Endometrial microvascular endothelial cells (primary cell): ENCODE data around the gene NSUN4. TPM values are rescaled to one million over a fixed set of nuclear protein-coding genes. Genes with fewer than 3 reads are reported as not detected.
"Not testable (repeated sequence)": the region's sequence is repeated elsewhere in the genome, so short reads cannot be mapped to it uniquely, and the experiment has no call there.

ENCODE experiments used
- in situ Hi-C: cut with HindIII; loops from 2 replicates; pipeline ENCODE4 v1.10.0; 2017; ENCODE audit warnings: low sequenced_read_pairs, low pct_unique_long_range_greater_than_20kb; ENCODE audit errors: inconsistent ontology term
- total RNA-seq: library from RNA; depleted of rRNA; stranded (reverse); fragments of >200 nt; gene quantifications from one replicate; pipeline ENCODE4 v1.2.3, GENCODE V29; 2015; ENCODE audit errors: inconsistent ontology term

Gene NSUN4
- 19.7 TPM for total RNA-seq

DNA sequence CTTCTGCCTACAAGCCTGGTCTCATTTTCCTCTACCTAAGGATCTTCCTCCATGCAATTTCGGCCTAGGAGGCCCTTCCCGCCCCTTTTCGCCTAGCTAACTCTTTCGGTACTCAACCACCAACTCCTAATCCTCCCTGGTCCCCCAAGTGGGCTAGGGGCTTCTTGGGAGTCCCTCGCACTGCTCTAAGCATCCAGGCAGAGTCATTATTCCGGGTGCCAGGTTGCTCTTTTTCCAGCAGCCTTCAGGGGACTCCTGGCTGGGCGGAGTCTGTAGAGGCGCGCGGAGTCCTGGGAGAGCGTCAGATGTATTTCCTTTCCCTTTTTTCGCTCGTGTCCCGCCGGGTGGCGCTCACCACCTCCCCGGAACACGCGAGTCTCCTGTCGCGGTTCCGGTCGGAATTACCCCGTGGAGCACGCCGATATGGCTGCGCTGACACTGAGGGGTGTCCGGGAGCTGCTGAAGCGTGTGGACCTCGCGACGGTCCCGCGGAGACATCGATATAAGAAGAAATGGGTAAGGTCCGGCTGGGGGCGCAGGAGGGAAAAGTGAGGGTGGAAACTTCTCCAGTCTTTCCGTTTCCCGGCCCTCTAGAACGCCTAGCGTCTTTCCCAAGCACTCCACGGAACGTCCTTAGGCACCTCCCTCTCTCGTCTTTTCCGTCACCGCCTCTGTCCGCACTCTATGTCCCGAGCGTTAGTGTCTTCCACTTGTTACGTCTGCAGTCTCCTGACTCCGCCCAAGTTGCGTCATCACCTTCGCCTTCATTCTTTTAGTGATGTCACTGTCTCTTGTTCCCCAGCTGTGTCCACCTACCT lies at the start of gene NSUN4:
TSS of gene NSUN4 (plus strand) at position 404 of the 818 bp plus-strand sequence. CDS start at position 424, 20 bp downstream.
- in situ Hi-C loops = no loop called here

DNA sequence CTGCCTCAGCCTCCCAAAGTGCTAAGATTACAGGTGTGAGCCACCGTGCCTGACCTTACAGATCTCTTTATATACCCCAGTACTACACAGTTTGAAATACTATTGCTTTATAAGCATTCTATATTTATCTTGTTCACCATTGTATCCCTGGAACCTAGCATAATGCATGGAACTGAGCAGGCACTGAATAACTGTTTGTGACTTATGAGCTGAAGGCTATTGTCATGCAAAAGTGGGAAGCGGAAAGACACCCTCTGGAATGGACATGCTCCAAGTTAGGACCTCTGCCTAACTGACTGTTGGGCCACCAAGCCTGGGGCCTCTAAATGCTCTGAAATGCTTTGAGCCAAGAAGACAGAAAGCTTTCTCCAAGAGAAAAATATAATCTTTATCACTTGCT lies 45.3 kb upstream of the NSUN4 start:
- in situ Hi-C loops = no loop called here

DNA sequence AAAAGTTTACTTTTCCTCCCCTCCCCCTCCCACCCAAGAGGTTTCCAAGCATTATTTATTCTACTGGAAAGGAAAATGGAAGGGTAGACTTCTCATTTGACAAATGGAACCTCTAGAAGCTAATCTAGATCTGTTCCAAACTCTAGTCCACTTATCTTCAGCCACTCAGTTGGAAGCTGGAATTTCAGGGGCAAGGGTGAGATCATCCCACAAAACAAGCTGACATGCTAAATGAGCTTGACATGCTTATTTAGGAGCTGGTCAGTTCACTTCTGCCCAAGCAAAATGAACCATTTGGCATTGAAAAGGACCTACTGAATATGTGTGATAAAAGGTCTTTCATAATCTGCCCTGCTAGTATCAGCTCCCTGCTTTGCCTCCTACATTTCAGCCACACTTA lies 42.2 kb upstream of the NSUN4 start:
- in situ Hi-C loops = no loop called here

DNA sequence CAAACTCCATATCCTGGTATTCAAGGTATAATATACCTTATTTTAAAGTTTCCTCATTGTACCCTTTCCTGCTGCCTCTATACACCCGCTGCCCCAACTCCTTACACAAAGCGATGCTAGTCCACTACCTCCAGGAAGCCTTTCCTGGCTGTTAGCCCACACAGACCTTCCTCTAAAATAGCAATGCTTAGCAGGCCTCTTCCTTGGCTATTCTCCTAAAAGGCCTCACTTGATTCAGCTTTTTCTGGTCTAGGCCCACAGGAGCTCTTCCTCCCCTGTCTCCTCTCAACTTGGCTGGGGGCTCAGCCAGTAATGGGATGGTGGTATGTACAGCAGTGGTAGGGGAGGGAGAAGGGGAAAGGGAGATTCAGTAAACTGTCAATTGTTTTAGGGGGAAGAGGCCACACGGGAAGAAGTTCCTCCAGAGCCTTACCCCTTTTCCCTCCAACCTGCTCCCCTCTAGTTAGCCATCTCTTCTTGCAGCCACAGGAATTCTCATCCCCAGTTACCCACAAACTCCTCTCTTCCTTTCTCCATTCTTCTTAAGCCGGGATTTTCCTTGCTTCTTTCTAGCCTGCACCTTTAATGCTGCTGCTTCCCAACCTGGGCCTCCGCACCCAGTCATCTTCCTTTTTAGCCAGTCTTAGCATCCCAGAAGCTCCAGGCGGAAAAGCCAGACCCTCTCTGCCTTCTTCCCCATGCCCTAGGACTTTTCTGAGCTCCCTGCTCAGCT lies 39.8 kb upstream of the NSUN4 start:
- in situ Hi-C loops = no loop called here

DNA sequence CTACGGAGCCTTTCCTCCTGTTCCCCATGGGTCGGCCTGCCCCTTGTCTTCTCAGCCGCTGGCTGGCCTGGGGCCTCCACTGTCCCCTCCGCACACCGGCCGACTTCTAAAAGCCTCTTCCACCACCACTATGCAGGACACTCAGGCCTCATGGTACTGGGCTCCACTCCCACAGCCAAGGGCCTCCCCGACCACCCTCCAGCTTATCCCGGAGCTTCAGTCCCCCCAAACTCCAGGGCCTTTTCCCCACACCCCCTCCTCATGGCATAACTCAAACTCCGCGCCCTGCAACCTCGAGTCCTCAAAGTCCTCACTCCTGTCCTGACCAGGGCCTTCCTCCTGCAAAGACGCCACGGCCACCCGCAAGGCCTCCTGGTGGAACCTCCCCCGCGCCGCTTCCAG lies 39.2 kb upstream of the NSUN4 start:
- in situ Hi-C loops = no loop called here

DNA sequence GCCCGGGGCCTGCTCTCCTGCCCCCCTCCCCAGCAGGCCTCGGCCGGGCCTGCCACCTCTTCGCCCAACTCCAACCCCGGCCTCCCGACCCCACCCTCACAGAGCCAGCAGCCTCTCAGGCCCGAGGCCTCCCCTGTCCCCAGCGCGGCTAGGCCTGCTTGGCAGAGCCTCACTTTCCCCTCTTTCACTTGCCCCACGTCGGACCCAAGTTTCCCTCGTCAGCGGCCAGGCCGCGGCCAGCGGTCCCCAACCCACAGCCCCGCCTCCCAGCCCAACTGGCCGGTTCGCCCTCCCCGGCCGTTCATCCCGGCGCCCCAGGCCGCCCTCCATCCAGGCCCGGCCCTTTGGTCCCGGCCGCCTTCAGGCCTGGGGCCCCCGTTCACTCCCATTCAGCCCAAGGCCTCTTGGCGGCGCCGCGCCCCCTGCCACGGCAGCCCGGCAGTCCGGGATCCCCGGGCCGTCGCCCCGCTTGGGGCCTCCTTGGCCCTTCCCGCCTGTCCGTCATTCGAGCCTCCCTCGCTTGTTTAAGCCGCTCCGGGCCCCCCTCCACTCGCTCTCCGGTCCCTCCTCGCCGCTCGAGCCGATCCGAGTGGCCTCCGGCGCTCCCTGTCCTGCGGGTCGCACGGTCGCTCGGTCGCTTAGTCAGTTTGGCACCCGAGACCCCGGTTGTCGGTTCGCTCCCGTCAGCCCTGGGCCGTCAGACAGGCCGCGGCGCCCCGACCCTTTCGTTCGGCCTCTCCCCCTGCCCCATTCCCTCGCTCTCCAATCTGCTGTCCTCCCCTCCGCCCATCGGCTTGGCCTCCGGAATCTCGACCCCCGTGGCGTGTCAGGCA lies 38.6 kb upstream of the NSUN4 start:
- in situ Hi-C loops = no loop called here

- in situ Hi-C loops = no loop called here
These were observed 38.0 kb upstream of the NSUN4 start for GRCh38 chr1:46302641-46303037.

GRCh38 chr1:46303038-46303871 lies 37.4 kb upstream of the NSUN4 start, which contains the start of the genes LRRC41 and UQCRH:
Gene LRRC41, minus strand, starts transcription at chr1:46303616. Its CDS starts 294 bp downstream, at chr1:46303322.
Gene UQCRH, plus strand, starts transcription at chr1:46303698. Its CDS starts 69 bp downstream, at chr1:46303767.
- in situ Hi-C loops = no loop called here

DNA sequence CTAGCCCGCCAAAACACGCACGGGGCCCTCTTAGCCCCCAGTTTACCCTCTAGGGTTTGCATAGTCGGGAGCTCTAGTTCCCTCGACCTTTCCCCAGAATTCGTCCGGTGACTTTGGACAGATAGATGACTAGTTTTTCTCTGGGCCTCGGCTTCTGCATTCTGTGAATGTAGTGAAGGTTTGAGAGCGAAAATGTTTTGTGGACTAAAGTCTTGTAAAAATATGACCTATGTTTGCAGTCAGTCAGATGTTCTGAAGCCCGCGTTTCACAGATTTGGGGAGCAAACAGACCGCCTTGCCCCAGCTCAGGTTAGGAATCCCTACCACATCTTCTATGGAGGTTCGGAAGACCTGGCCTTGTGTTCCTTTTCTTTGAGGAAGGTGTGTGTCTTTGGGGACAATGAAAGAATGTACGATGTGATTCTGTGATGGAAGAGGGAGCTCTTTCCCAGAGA lies 36.7 kb upstream of the NSUN4 start:
- in situ Hi-C loops = no loop called here

DNA sequence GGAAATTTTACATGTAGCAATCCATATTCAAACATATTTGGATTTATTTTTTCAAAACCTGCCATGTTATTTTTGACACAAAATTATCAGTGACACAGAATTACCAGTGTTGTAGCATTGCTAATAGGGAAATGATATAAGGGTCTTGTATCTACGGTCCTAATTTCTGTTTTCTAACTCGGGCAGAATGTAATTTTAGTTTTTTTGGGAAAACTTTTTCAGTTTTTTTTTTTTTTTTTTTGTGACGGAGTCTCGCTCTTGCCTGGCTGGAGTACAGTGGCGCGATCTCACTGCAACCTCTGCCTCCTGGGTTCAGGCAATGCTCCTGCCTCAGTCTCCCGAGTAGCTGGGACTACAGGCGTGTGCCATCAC lies 34.5 kb upstream of the NSUN4 start:
- in situ Hi-C loops = no loop called here

DNA sequence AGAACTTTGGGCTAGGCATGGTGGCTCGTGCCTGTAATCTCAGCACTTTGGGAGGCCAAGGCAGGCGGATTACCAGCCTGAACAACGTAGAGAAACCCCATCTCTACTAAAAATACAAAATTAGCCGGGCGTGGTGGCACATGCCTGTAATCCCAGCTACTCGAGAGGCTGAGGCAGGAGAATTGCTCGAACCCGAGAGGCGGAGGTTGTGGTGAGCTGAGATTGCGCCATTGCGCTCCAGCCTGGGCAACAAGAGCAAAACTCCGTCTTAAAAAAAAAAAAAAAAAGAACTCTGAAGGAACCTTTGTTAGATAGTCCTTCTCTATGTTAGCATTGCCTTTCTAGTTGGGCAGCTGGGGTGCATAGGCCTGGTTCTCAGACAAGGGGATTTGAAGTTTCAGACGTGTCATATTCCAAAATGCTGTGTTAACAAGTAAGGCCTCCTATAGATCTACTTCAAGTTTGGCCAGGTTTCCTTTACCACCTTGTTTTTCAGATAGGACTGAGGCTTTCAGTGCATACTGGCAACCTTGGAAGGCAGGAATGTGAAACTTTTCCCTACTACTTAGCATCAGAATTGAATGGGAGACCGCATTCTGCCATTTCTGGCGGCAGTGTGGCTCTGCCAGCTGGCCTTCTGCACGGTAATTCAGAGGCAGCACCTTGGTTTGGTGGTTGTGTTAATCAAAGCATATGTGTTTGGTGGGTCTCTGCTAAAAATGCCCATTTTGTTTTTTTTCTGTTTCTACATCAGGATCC lies 31.0 kb upstream of the NSUN4 start:
- in situ Hi-C loops = no loop called here

DNA sequence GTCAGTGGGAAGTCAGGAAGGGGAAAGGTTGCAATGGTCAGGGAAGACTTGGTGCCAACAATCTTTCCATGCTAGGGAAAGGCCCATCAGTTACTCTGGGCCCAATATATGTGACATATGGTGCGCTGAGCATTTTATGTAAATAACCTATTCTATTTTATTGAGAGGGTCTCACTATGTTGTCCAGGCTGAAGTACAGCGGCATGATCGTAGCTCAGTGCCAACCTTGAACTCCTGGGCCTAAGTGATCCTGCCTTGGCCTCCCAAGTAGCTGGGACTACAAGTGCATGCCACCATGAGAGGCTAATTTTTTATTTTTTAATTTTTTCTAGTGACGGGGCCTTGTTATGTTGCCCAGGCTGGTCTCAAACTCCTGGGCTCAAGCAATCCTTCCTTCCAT lies 30.3 kb upstream of the NSUN4 start:
- in situ Hi-C loops = no loop called here

GRCh38 chr1:46315669-46316403 lies 24.8 kb upstream of the NSUN4 start:
- in situ Hi-C loops = no loop called here

DNA sequence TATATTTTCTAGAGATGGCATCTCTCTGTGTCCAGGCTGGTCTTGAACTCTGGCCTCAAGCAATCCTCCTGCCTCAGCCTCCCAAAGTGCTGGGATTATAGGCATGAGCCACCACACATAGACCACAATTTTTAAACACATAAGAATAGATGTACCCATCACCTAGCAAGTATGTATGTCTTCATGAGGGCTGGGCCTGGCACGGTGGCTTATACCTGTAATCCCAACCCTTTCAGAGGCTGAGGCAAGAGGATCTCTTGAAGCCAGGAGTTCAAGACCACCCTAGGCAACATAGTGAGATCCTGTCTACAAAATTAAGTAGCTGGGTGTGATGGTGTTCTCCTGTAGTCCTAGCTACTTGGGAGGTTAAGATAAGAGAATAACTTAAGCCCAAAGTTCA lies 23.3 kb upstream of the NSUN4 start:
- in situ Hi-C loops = no loop called here

DNA sequence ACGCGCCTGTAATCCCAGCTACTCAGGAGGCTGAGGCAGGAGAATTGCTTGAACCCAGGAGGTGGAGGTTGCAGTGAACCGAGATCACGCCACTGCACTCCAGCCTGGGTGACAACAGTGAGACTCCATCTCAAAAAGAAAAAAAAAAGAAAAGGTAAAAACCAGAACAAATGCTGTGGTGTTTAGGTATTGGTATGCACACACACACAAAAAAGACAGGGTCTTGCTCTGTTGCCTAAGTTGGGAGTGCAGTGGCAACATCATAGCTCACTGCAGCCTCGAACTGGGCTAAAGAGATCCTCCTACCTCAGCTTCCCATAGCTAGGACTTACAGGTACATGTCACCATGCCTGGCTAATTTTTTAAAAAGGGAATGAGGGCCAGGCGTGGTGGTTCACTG lies 21.3 kb upstream of the NSUN4 start:
- in situ Hi-C loops = not testable (repeated sequence)

DNA sequence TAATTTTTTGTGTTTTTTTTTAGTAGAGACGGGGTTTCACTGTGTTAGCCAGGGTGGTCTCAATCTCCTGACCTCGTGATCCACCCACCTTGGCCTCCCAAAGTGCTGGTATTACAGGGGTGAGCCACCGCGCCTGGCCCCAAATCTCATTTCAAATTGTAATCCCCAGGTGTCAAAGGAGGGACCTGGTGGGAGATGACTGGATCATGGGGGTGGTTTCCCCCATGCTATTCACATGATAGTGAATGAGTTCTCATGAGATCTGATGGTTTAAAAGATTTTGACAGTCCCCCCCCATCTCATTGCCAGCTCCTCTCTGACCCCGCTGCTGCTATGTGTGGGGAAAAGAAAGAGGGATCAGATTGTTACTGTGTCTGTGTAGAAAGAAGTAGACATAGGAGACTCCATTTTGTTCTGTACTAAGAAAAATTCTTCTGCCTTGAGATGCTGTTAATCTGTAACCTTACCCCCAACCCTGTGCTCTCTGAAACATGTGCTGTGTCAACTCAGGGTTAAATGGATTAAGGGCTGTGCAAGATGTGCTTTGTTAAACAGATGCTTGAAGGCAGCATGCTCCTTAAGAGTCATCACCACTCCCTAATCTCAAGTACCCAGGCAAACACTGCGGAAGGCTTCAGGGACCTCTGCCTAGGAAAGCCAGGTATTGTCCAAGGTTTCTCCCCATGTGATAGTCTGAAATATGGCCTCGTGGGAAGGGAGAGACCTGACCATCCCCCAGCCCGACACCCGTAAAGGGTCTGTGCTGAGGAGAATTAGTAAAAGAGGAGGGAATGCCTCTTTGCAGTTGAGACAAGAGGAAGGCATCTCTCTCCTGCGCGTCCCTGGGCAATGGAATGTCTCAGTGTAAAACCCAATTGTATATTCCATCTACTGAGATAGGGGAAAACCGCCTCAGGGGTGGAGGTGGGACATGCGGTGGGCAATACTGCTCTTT lies 20.4 kb upstream of the NSUN4 start:
- in situ Hi-C loops = not testable (repeated sequence)
